ENCODE results near the gene BICD2. TPM values are rescaled to one million over a fixed set of nuclear protein-coding genes. Genes with fewer than 3 reads are reported as not detected.
A peak's percentile ranks its signal among the peaks of the same experiment; 100 is the strongest.

BICD2 gene
- total RNA-seq, 1 donor from 2014 or later, result 37.3 TPM

DNA sequence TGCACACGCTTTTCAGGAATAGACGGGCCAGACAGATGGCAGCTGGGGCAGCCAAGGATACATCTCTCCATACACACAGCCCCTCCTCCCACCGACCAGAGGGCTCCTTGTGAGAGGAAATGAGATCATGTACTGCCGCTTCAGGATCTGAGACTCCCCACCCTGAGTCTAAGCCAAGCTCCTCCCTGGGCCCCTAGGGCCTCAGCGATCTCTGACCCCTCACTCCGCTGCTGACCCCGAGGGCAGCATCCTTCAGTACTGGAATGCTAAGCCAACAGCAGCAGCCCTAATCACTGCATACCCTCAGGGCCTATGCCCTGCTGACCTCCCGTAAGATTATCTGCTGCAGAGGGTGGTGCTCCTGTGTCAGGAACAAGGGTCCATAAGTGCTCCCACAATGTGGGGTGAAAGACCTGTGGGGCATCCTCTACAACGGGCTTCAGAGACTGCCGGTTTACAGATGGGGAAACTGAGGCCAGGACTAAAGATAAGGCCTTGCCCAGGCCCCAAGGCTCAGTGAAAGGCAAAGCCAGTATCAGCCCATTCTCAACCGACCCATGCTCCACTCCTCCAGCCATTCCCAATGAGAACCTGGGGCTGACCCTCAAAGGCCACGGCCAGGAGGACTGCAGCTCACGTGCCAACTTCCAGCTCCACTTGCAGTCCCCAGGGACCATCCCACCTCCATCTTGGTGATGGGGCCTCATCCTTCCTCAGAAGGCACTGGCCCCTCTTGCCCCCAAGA lies 37.5 kb downstream of the BICD2 start:
- DNase-seq, result peak; percentile 52
- Histone ChIP-seq H3K9me3 (replicated peaks) (no peaks in the 10 kb centered on the region), H3K27ac (replicated peaks) (peak overlapping the region; percentile 59), H3K4me3 (no peak overlapping the region), H3K36me3 (peaks cover 20% of the 10 kb centered on the region), H3K4me1 (peaks cover 76% of the 10 kb centered on the region), H3K27me3 (ENCODE audit: low read depth) (no peaks in the 10 kb centered on the region)
- TF ChIP-seq, protein P1, sequence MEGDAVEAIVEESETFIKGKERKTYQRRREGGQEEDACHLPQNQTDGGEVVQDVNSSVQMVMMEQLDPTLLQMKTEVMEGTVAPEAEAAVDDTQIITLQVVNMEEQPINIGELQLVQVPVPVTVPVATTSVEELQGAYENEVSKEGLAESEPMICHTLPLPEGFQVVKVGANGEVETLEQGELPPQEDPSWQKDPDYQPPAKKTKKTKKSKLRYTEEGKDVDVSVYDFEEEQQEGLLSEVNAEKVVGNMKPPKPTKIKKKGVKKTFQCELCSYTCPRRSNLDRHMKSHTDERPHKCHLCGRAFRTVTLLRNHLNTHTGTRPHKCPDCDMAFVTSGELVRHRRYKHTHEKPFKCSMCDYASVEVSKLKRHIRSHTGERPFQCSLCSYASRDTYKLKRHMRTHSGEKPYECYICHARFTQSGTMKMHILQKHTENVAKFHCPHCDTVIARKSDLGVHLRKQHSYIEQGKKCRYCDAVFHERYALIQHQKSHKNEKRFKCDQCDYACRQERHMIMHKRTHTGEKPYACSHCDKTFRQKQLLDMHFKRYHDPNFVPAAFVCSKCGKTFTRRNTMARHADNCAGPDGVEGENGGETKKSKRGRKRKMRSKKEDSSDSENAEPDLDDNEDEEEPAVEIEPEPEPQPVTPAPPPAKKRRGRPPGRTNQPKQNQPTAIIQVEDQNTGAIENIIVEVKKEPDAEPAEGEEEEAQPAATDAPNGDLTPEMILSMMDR (IDR thresholded peaks at IDR 0.05; ENCODE audit: borderline replicate concordance), result no peak
- intact Hi-C loops (cut with micrococcal nuclease), result no loop called here

DNA sequence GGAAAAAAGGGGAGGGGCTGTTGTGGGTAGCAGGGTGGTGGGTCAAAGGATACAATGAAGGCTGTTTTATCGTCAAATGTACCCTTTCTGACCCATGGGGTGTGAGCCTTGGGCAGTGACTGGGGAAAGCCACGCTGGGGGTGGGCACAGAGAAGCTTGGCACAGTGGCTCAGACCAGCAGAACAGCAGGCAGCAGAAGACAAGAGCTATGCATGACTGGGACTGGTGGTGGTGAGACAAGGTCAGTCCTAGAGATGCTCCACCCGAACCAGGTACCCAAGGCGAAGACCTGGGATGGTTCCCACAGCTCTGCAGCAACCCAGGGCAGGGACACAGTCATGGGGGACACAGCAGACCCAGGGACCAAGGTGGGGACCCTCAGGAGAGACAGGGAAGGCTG lies 38.3 kb downstream of the BICD2 start:
- H3K4me1 ChIP-seq, result peaks cover 68% of the 10 kb centered on the region
- intact Hi-C loops (cut with micrococcal nuclease), result no loop called here
- H3K9me3 ChIP-seq (replicated peaks), result no peaks in the 10 kb centered on the region
- TF ChIP-seq, protein P1 (IDR thresholded peaks at IDR 0.05; ENCODE audit: borderline replicate concordance), result no peak
- DNase-seq, result no peak
- no peak overlapping the region for H3K4me3 ChIP-seq
- H3K27me3 ChIP-seq (ENCODE audit: low read depth), result no peaks in the 10 kb centered on the region
- peaks cover 28% of the 10 kb centered on the region for H3K36me3 ChIP-seq
- peak overlapping the region; percentile 59 for H3K27ac ChIP-seq (replicated peaks)

GRCh38 chr9:92725766-92726165 lies 38.9 kb downstream of the BICD2 start:
- intact Hi-C loops (cut with micrococcal nuclease), result no loop called here

DNA sequence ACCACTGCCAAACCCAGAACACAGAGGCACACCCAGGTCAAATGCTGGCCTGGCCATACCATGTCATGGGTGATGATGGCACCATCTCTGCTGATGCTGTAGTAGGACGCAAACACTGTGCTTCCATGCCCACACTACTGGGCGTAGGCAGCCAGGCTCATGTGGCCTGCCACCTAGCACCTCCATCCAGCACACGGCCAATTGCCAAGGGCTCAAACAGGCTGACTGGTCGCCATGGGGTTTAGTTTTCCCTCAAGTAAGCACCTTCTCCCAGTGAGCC lies 39.4 kb downstream of the BICD2 start:
- Histone ChIP-seq H3K27ac (replicated peaks) (no peak overlapping the region), H3K4me1 (peaks cover 57% of the 10 kb centered on the region), H3K36me3 (peaks cover 38% of the 10 kb centered on the region), H3K9me3 (replicated peaks) (no peaks in the 10 kb centered on the region), H3K27me3 (ENCODE audit: low read depth) (no peaks in the 10 kb centered on the region), H3K4me3 (no peak overlapping the region)
- no peak for DNase-seq
- TF ChIP-seq, protein P1 (IDR thresholded peaks at IDR 0.05; ENCODE audit: borderline replicate concordance), result no peak
- intact Hi-C loops (cut with micrococcal nuclease), result no loop called here

More at GRCh38 chr9:92725766-92726165, 38.9 kb downstream of the BICD2 start:
- TF ChIP-seq, protein P1 (IDR thresholded peaks at IDR 0.05; ENCODE audit: borderline replicate concordance), result no peak
- peaks cover 62% of the 10 kb centered on the region for H3K4me1 ChIP-seq
- no peak overlapping the region for H3K4me3 ChIP-seq
- H3K27ac ChIP-seq (replicated peaks), result no peak overlapping the region
- peaks cover 33% of the 10 kb centered on the region for H3K36me3 ChIP-seq
- no peaks in the 10 kb centered on the region for H3K27me3 ChIP-seq (ENCODE audit: low read depth)
- no peak for DNase-seq
- H3K9me3 ChIP-seq (replicated peaks), result no peaks in the 10 kb centered on the region

GRCh38 chr9:92724528-92725265 lies 39.9 kb downstream of the BICD2 start:
- no peak for DNase-seq
- Histone ChIP-seq H3K4me1 (peaks cover 52% of the 10 kb centered on the region), H3K36me3 (peaks cover 43% of the 10 kb centered on the region), H3K27ac (replicated peaks) (no peak overlapping the region), H3K27me3 (ENCODE audit: low read depth) (no peaks in the 10 kb centered on the region), H3K9me3 (replicated peaks) (no peaks in the 10 kb centered on the region), H3K4me3 (no peak overlapping the region)
- TF ChIP-seq, protein P1 (IDR thresholded peaks at IDR 0.05; ENCODE audit: borderline replicate concordance), result no peak
- intact Hi-C loops (cut with micrococcal nuclease), result no loop called here

All from left ventricle myocardium inferior (tissue), 1 donor.